HG02852 (cell line): ENCODE results near the gene ABCC11.

ENCODE experiments used
- ATAC-seq: cut with Tn5 transposase; IDR thresholded peaks from one replicate; pipeline ENCODE4 v1.9.1; 2021; ENCODE audit warnings: mild to moderate bottlenecking, moderate library complexity; ENCODE audit not compliant: unreplicated experiment

ABCC11 gene

GRCh38 chr16:48133455-48134211 lies 113.7 kb downstream of the ABCC11 start:
- no peak for ATAC-seq

- no peak for ATAC-seq
These were observed 114.6 kb downstream of the ABCC11 start for GRCh38 chr16:48132696-48133095.

- ATAC-seq = no peak
These were observed 116.0 kb downstream of the ABCC11 start for GRCh38 chr16:48131201-48131935.

GRCh38 chr16:48129926-48130325 lies 117.4 kb downstream of the ABCC11 start:
- ATAC-seq = no peak

- ATAC-seq = no peak
These were observed 118.6 kb downstream of the ABCC11 start for GRCh38 chr16:48128769-48129168.

GRCh38 chr16:48126801-48127644 lies 120.3 kb downstream of the ABCC11 start:
- no peak for ATAC-seq

- no peak for ATAC-seq
These were observed 121.5 kb downstream of the ABCC11 start for GRCh38 chr16:48125888-48126287.

GRCh38 chr16:48124266-48124665 lies 123.1 kb downstream of the ABCC11 start:
- ATAC-seq = no peak

GRCh38 chr16:48123104-48123788 lies 124.1 kb downstream of the ABCC11 start:
- ATAC-seq = peak; percentile 64

- no peak for ATAC-seq
These were observed 126.1 kb downstream of the ABCC11 start for GRCh38 chr16:48121276-48121675.

- ATAC-seq = no peak
These were observed 128.5 kb downstream of the ABCC11 start for GRCh38 chr16:48118841-48119240.

GRCh38 chr16:48117217-48118105 lies 129.9 kb downstream of the ABCC11 start:
- ATAC-seq = peak; percentile 50
